ENCODE measurements around the gene ACTN1. TPM values are rescaled to one million over a fixed set of nuclear protein-coding genes. Genes with fewer than 3 reads are reported as not detected.

The ACTN1 gene
- total and polyA plus RNA-seq, 10 of the 15 experiments (the other 5 are each of a cell fraction or from before 2014, with no cell fraction given), result 0.14 to 39.4 (median 2.6) TPM

DNA sequence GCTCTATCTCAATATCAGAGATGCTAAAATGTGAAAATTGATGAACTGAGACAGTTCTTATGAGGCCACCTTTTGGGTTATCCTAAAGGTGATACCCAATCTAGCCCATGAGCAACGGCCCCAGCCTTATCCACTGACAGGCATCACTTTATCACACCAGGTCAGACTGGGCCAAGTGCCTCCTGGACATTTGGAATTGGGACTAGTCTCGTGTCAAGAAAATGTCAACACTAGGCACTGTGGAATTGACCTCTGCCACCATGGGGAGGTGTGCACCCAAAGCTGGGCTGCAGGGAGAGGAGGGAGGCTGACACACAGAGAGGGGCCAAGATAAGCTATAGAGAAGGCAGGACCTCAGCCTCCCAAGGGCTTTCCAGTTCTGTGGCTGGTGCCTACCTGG lies 107.7 kb downstream of the ACTN1 start (continued):
- TF ChIP-seq, protein P1, sequence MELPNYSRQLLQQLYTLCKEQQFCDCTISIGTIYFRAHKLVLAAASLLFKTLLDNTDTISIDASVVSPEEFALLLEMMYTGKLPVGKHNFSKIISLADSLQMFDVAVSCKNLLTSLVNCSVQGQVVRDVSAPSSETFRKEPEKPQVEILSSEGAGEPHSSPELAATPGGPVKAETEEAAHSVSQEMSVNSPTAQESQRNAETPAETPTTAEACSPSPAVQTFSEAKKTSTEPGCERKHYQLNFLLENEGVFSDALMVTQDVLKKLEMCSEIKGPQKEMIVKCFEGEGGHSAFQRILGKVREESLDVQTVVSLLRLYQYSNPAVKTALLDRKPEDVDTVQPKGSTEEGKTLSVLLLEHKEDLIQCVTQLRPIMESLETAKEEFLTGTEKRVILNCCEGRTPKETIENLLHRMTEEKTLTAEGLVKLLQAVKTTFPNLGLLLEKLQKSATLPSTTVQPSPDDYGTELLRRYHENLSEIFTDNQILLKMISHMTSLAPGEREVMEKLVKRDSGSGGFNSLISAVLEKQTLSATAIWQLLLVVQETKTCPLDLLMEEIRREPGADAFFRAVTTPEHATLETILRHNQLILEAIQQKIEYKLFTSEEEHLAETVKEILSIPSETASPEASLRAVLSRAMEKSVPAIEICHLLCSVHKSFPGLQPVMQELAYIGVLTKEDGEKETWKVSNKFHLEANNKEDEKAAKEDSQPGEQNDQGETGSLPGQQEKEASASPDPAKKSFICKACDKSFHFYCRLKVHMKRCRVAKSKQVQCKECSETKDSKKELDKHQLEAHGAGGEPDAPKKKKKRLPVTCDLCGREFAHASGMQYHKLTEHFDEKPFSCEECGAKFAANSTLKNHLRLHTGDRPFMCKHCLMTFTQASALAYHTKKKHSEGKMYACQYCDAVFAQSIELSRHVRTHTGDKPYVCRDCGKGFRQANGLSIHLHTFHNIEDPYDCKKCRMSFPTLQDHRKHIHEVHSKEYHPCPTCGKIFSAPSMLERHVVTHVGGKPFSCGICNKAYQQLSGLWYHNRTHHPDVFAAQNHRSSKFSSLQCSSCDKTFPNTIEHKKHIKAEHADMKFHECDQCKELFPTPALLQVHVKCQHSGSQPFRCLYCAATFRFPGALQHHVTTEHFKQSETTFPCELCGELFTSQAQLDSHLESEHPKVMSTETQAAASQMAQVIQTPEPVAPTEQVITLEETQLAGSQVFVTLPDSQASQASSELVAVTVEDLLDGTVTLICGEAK (IDR thresholded peaks at IDR 0.05; ENCODE audit: borderline replicate concordance), result no peak

DNA sequence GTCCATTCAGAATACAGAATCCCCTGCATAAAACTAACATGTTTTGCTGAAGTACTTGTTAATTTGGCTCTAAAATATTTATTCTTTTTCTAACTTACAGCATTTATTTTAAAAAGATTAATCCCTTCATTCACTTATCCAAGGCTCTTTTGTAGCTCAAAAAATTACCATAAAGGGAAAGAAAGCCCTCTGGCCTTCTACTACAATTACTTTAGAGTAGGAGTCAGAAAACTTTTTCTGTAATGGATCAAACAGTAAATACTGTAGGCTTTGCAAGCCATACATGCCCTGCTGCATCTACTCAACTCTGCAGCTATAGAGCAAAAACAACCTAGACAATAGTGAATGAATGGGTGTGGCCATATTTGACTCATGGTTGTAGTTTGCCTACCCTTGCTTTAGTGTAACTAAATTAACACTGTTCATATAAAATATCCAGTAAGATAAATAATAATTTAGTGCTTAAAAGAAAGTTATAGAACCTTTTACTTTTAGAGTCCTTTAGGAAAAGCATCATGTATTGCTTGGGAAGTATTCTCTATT lies 112.0 kb downstream of the ACTN1 start:
- Histone ChIP-seq H2AFZ (ENCODE audit: control insufficient read depth, low read depth, low read length) (no peak overlapping the region), H3K4me1 (ENCODE audit: control insufficient read depth, insufficient read depth, low read length) (no peaks in the 10 kb centered on the region), H3K79me2 (ENCODE audit: control insufficient read depth, insufficient read depth, low read length) (no peaks in the 10 kb centered on the region), H4K20me1 (ENCODE audit: control insufficient read depth, insufficient read depth) (no peaks in the 10 kb centered on the region), H3K36me3 (ENCODE audit: control insufficient read depth in 2 of 2, insufficient read depth in 2 of 2, low read length in 1 of 2) (no peaks in the 10 kb centered on the region), H3K9me3 (replicated peaks; ENCODE audit: control insufficient read depth, insufficient read depth, low read length) (peaks cover 5% of the 10 kb centered on the region; the same call in 2 of the 3 replicates), H3K9ac (ENCODE audit: control insufficient read depth, insufficient read depth, low read length) (no peak overlapping the region), H3K27me3 (replicated peaks in 1 of 2; ENCODE audit: control insufficient read depth in 2 of 2, insufficient read depth in 2 of 2, low read length in 1 of 2) (no peaks in the 10 kb centered on the region), H3K27ac (ENCODE audit: control insufficient read depth, insufficient read depth) (no peak overlapping the region), H3K4me3 (no peak overlapping the region), H3K4me2 (ENCODE audit: control insufficient read depth, insufficient read depth) (no peak overlapping the region)
- POLR2A ChIA-PET, result no interaction called here
- FAIRE-seq (no peak), DNase-seq (ENCODE audit: low read depth, low spot score) (no peak), ATAC-seq (no peak)
- in situ Hi-C loops (cut with MboI) (no loop called here), intact Hi-C loops (cut with micrococcal nuclease; ENCODE audit: unreplicated experiment) (no loop called here)
- SMC1A ChIA-PET (ENCODE audit: uncharacterized antibody, unreplicated experiment), result interaction anchor here (0.7 to 1.2 kb wide), 4 partner anchors 8 to 232 kb away, joined by 3 read pairs; no protein-coding TSS in a partner anchor
- no TSS peak for BruUV-seq (replicated peaks)
- RAD21 ChIA-PET (ENCODE audit: unreplicated experiment), result interaction anchor here (1.4 kb wide), 1 partner anchor 237 kb away, joined by 3 read pairs; no protein-coding TSS in a partner anchor
- CTCF ChIA-PET, result interaction anchor here (0.6 to 3.8 kb wide), 6 partner anchors 15 to 262 kb away, joined by 3 to 14 read pairs (median 3); no protein-coding TSS in a partner anchor
- no peak for TF ChIP-seq NR2C1 (IDR thresholded peaks at IDR 0.05)
- no peak for TF ChIP-seq POLR2AphosphoS2 (IDR thresholded peaks at IDR 0.05; ENCODE audit: low read depth, low read length)
- no peak for TF ChIP-seq TARDBP (IDR thresholded peaks at IDR 0.05; ENCODE audit: borderline replicate concordance)
- TF ChIP-seq POU2F2 (IDR thresholded peaks at IDR 0.05; ENCODE audit: borderline replicate concordance, low read depth, low read length), result no peak
- TF ChIP-seq, protein P2, sequence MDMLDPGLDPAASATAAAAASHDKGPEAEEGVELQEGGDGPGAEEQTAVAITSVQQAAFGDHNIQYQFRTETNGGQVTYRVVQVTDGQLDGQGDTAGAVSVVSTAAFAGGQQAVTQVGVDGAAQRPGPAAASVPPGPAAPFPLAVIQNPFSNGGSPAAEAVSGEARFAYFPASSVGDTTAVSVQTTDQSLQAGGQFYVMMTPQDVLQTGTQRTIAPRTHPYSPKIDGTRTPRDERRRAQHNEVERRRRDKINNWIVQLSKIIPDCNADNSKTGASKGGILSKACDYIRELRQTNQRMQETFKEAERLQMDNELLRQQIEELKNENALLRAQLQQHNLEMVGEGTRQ (IDR thresholded peaks at IDR 0.05; ENCODE audit: borderline replicate concordance, low read depth, low read length), result no peak
- no peak for TF ChIP-seq KDM1A (IDR thresholded peaks at IDR 0.05; ENCODE audit: borderline replicate concordance)
- TF ChIP-seq EZH2 (IDR thresholded peaks at IDR 0.05; ENCODE audit: borderline replicate concordance, control insufficient read depth, low read depth, low read length), result no peak
- TF ChIP-seq, protein P3, sequence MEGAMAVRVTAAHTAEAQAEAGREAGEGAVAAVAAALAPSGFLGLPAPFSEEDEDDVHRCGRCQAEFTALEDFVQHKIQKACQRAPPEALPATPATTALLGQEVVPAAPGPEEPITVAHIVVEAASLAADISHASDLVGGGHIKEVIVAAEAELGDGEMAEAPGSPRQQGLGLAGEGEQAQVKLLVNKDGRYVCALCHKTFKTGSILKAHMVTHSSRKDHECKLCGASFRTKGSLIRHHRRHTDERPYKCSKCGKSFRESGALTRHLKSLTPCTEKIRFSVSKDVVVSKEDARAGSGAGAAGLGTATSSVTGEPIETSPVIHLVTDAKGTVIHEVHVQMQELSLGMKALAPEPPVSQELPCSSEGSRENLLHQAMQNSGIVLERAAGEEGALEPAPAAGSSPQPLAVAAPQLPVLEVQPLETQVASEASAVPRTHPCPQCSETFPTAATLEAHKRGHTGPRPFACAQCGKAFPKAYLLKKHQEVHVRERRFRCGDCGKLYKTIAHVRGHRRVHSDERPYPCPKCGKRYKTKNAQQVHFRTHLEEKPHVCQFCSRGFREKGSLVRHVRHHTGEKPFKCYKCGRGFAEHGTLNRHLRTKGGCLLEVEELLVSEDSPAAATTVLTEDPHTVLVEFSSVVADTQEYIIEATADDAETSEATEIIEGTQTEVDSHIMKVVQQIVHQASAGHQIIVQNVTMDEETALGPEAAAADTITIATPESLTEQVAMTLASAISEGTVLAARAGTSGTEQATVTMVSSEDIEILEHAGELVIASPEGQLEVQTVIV (IDR thresholded peaks at IDR 0.05; ENCODE audit: borderline replicate concordance, partially characterized antibody), result no peak
- TF ChIP-seq, protein P4, sequence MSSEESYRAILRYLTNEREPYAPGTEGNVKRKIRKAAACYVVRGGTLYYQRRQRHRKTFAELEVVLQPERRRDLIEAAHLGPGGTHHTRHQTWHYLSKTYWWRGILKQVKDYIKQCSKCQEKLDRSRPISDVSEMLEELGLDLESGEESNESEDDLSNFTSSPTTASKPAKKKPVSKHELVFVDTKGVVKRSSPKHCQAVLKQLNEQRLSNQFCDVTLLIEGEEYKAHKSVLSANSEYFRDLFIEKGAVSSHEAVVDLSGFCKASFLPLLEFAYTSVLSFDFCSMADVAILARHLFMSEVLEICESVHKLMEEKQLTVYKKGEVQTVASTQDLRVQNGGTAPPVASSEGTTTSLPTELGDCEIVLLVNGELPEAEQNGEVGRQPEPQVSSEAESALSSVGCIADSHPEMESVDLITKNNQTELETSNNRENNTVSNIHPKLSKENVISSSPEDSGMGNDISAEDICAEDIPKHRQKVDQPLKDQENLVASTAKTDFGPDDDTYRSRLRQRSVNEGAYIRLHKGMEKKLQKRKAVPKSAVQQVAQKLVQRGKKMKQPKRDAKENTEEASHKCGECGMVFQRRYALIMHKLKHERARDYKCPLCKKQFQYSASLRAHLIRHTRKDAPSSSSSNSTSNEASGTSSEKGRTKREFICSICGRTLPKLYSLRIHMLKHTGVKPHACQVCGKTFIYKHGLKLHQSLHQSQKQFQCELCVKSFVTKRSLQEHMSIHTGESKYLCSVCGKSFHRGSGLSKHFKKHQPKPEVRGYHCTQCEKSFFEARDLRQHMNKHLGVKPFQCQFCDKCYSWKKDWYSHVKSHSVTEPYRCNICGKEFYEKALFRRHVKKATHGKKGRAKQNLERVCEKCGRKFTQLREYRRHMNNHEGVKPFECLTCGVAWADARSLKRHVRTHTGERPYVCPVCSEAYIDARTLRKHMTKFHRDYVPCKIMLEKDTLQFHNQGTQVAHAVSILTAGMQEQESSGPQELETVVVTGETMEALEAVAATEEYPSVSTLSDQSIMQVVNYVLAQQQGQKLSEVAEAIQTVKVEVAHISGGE (CRISPR knock-in tag; IDR thresholded peaks at IDR 0.05), result no peak
- no peak for TF ChIP-seq MEF2A (IDR thresholded peaks at IDR 0.05; ENCODE audit: insufficient read depth, low read depth, low read length)

All from GM12878 (cell line).